Measurements from ENCODE around the gene KCNMA1.

- TF ChIP-seq CTCF (conservative IDR thresholded peaks at IDR 0.05; ENCODE audit: low read depth, low read length) (no peak), EZH2 (IDR thresholded peaks at IDR 0.05; ENCODE audit: low read length, unreplicated experiment) (no peak)
These were observed 754.8 kb downstream of the KCNMA1 start for GRCh38 chr10:76882796-76883195.

All from PC-3 (cell line).